ENCODE data around the gene KHK. TPM values are rescaled to one million over a fixed set of nuclear protein-coding genes. Genes with fewer than 3 reads are reported as not detected.

Gene KHK
- total and polyA plus RNA-seq, 9 of the 15 experiments (the other 6 are each of a cell fraction or from before 2014, with no cell fraction given) = 1.5 to 10.7 (median 5.2) TPM

DNA sequence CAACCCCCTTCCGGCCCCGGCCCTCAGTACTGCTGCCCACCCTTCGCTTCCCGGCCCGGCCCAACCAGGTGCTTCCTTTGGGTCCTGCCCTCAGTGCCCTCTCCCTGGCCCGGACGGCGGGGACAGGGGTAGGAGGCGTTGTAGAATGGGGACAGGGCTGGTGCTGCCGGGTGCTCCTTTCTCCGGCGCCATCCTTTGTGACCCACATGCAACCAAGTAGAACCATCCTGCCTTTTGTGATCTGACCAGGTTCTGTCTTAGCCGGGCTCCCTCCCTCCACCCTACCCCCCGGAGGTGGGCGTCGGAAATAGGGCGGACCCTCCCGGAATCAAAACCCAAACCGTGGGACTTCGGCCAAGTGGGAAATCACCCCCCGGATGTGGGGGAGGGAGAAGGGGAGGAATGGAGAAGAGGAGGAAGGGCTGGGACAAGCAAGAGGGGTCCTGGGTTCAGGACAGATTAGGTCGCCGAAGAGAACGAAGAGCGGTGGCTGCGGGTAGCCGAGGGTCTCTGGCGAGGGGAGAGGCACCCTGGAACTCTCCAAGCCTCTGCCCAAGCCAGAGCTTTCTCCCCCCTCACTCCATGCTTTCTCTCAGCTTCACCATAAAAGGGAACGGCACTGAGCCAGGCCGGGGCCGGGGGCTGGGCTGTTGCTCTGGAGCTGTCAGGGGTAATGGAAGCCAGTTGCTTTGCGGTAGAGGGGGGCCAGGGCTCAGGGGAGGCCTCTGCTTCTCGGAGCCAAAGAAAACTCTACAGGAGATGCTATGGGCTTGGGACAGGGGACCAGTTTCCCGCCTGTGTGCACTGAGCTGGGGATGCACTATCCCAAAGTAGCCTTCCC, 14.4 kb upstream of the KHK start:
- H3K79me2 ChIP-seq (ENCODE audit: control insufficient read depth, insufficient read depth, low read length) = peaks cover 29% of the 10 kb centered on the region
- intact Hi-C loops (cut with micrococcal nuclease) = no loop called here
- peaks cover 42 to 57% of the 10 kb centered on the region in 2 experiments for H3K4me1 ChIP-seq (replicated peaks in 1 of 2; ENCODE audit: control insufficient read depth in 2 of 2, insufficient read depth in 2 of 2, low read length in 2 of 2)
- no peaks in the 10 kb centered on the region for H3K9me3 ChIP-seq (replicated peaks; ENCODE audit: control insufficient read depth, insufficient read depth, low read depth, low read length)
- no TSS peak for BruUV-seq (replicated peaks)
- peak overlapping the region; percentile 53; the same call in 1 of the 3 replicates for H3K27ac ChIP-seq (ENCODE audit: extremely low read depth, low read depth, low read length)
- peak overlapping the region; percentile 83 to 90 for H3K9ac ChIP-seq (ENCODE audit: insufficient read depth in 1 of 2, low read depth in 2 of 2, low read length in 2 of 2)
- POLR2A ChIA-PET = interaction anchor here (0.6 to 2.9 kb wide), 18 partner anchors 9 to 369 kb away, joined by 3 to 32 read pairs (median 4); partner anchors contain the start of gene AGBL5
- DNase-seq (ENCODE audit: extremely low read depth in 1 of 4, low spot score in 3 of 4) = peak in 2 of 4 experiments; percentile 40 to 48
- H3K27me3 ChIP-seq (ENCODE audit: control insufficient read depth in 2 of 2, insufficient read depth in 2 of 2, low read length in 2 of 2) = no peaks in the 10 kb centered on the region
- CTCF ChIA-PET (ENCODE audit: low intra/inter-chr PET ratio) = interaction anchor here (0.7 kb wide), 1 partner anchor 1489 kb away, joined by 3 read pairs; no protein-coding TSS in a partner anchor
- in situ Hi-C loops (cut with MboI) = no loop called here
- H3K4me3 ChIP-seq = peak overlapping the region; percentile 82
- ATAC-seq = peak; percentile 18
- no peaks in the 10 kb centered on the region for H4K20me1 ChIP-seq (replicated peaks; ENCODE audit: control insufficient read depth, insufficient read depth, low read length)
- no peak for FAIRE-seq
- 6% methylated on average over 25 of the region's 34 CpGs for WGBS (ENCODE audit: insufficient coverage, low coverage, missing lambda C conversion rate)
- H3K4me2 ChIP-seq (ENCODE audit: insufficient read depth, low read length) = peak overlapping the region; percentile 98
- H3K9me1 ChIP-seq (ENCODE audit: control insufficient read depth, insufficient read depth, low read length) = no peaks in the 10 kb centered on the region
- peaks cover 35% of the 10 kb centered on the region; the same call in 2 of the 3 replicates for H3K36me3 ChIP-seq (ENCODE audit: control insufficient read depth, insufficient read depth, low read length)
- peak overlapping the region; percentile 80 for H2AFZ ChIP-seq (ENCODE audit: low read depth, low read length)
- TF ChIP-seq, protein P1, sequence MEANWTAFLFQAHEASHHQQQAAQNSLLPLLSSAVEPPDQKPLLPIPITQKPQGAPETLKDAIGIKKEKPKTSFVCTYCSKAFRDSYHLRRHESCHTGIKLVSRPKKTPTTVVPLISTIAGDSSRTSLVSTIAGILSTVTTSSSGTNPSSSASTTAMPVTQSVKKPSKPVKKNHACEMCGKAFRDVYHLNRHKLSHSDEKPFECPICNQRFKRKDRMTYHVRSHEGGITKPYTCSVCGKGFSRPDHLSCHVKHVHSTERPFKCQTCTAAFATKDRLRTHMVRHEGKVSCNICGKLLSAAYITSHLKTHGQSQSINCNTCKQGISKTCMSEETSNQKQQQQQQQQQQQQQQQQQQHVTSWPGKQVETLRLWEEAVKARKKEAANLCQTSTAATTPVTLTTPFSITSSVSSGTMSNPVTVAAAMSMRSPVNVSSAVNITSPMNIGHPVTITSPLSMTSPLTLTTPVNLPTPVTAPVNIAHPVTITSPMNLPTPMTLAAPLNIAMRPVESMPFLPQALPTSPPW (CRISPR knock-in tag; IDR thresholded peaks at IDR 0.05) = peak; percentile 48
- no peak for TF ChIP-seq NEUROD1 (IDR thresholded peaks at IDR 0.05; ENCODE audit: borderline replicate concordance, low read depth, low read length, partially characterized antibody)
- 0 out of 2 replicates have a peak, but pooled peaks have one; percentile 22 for TF ChIP-seq ZNF583 (CRISPR knock-in tag; IDR thresholded peaks at IDR 0.05)
- TF ChIP-seq FOXP4 (CRISPR knock-in tag; IDR thresholded peaks at IDR 0.05; ENCODE audit: borderline replicate concordance) = 0 out of 2 replicates have a peak, but pooled peaks have one; percentile 50
- TF ChIP-seq SMAD2 (IDR thresholded peaks at IDR 0.05; ENCODE audit: low read depth, low read length) = no peak
- TF ChIP-seq ZSCAN29 (IDR thresholded peaks at IDR 0.05) = no peak
- 0 out of 2 replicates have a peak, but pooled peaks have one; percentile 65 for TF ChIP-seq PATZ1 (CRISPR knock-in tag; IDR thresholded peaks at IDR 0.05; ENCODE audit: borderline replicate concordance)
- peak; percentile 11; the same call in 1 of the 2 replicates for TF ChIP-seq ZBTB1 (CRISPR knock-in tag; IDR thresholded peaks at IDR 0.05; ENCODE audit: borderline replicate concordance, low read depth)
- peak; percentile 11; the same call in 1 of the 2 replicates for TF ChIP-seq ZBTB9 (CRISPR knock-in tag; IDR thresholded peaks at IDR 0.05)
- TF ChIP-seq NR4A1 (CRISPR knock-in tag; IDR thresholded peaks at IDR 0.05) = 0 out of 2 replicates have a peak, but pooled peaks have one; percentile 23
- TF ChIP-seq NR4A1 (tag; IDR thresholded peaks at IDR 0.05) = no peak
- TF ChIP-seq POLR2H (tag; IDR thresholded peaks at IDR 0.05; ENCODE audit: low read depth) = 0 out of 2 replicates have a peak, but pooled peaks have one; percentile 20
- TF ChIP-seq ZFP30 (CRISPR knock-in tag; IDR thresholded peaks at IDR 0.05; ENCODE audit: borderline replicate concordance) = no peak
